ENCODE data around the gene CA10.

CA10 gene

GRCh38 chr17:52106638-52107261 is 51.8 kb downstream of the CA10 start:
- H3K4me3 ChIP-seq (ENCODE audit: low read depth, low read length), result no peak overlapping the region
- no peak overlapping the region for H3K27ac ChIP-seq
- TF ChIP-seq, protein P1, sequence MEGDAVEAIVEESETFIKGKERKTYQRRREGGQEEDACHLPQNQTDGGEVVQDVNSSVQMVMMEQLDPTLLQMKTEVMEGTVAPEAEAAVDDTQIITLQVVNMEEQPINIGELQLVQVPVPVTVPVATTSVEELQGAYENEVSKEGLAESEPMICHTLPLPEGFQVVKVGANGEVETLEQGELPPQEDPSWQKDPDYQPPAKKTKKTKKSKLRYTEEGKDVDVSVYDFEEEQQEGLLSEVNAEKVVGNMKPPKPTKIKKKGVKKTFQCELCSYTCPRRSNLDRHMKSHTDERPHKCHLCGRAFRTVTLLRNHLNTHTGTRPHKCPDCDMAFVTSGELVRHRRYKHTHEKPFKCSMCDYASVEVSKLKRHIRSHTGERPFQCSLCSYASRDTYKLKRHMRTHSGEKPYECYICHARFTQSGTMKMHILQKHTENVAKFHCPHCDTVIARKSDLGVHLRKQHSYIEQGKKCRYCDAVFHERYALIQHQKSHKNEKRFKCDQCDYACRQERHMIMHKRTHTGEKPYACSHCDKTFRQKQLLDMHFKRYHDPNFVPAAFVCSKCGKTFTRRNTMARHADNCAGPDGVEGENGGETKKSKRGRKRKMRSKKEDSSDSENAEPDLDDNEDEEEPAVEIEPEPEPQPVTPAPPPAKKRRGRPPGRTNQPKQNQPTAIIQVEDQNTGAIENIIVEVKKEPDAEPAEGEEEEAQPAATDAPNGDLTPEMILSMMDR (IDR thresholded peaks at IDR 0.05; ENCODE audit: low read depth, low read length), result peak; percentile 65
- no peaks in the 10 kb centered on the region for H3K9me3 ChIP-seq (ENCODE audit: severe bottlenecking)
- peak; percentile 61 for DNase-seq
- H3K27me3 ChIP-seq (ENCODE audit: insufficient read depth, low read depth, severe bottlenecking), result no peaks in the 10 kb centered on the region
- no peaks in the 10 kb centered on the region for H3K36me3 ChIP-seq

GRCh38 chr17:52106072-52106471 is 52.4 kb downstream of the CA10 start:
- TF ChIP-seq, protein P1 (IDR thresholded peaks at IDR 0.05; ENCODE audit: low read depth, low read length), result no peak
- no peaks in the 10 kb centered on the region for H3K36me3 ChIP-seq
- no peak overlapping the region for H3K27ac ChIP-seq
- DNase-seq, result no peak
- no peak overlapping the region for H3K4me3 ChIP-seq (ENCODE audit: low read depth, low read length)
- H3K9me3 ChIP-seq (ENCODE audit: severe bottlenecking), result no peaks in the 10 kb centered on the region
- no peaks in the 10 kb centered on the region for H3K27me3 ChIP-seq (ENCODE audit: insufficient read depth, low read depth, severe bottlenecking)

DNA sequence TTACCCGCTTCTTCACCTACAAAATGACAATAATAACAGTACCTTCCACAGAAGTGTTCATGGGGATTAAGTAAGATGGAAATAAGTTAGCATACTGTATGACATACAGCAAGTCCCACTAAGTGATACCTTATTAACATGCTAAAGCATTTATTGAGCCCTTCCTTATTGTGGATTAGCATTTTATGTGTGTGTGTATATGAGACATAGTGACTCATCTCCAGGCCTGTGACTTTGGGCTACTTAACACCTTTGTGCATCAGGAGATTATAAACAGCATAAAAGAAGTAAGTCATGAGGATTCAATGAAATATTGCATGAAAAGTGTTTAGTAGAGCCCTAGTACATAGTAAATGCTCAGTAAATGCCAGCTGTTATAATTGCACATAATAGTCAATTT is 52.9 kb downstream of the CA10 start:
- H3K4me3 ChIP-seq (ENCODE audit: low read depth, low read length), result no peak overlapping the region
- H3K27me3 ChIP-seq (ENCODE audit: insufficient read depth, low read depth, severe bottlenecking), result no peaks in the 10 kb centered on the region
- no peak overlapping the region for H3K27ac ChIP-seq
- H3K9me3 ChIP-seq (ENCODE audit: severe bottlenecking), result no peaks in the 10 kb centered on the region
- DNase-seq, result no peak
- H3K36me3 ChIP-seq, result no peaks in the 10 kb centered on the region
- TF ChIP-seq, protein P1 (IDR thresholded peaks at IDR 0.05; ENCODE audit: low read depth, low read length), result no peak

- Histone ChIP-seq H3K36me3 (no peaks in the 10 kb centered on the region), H3K4me3 (ENCODE audit: low read depth, low read length) (no peak overlapping the region), H3K27ac (no peak overlapping the region), H3K9me3 (ENCODE audit: severe bottlenecking) (no peaks in the 10 kb centered on the region), H3K27me3 (ENCODE audit: insufficient read depth, low read depth, severe bottlenecking) (no peaks in the 10 kb centered on the region)
- DNase-seq, result no peak
- TF ChIP-seq, protein P1 (IDR thresholded peaks at IDR 0.05; ENCODE audit: low read depth, low read length), result no peak
Observed at GRCh38 chr17:52096056-52096455, 62.5 kb downstream of the CA10 start.

- no peak for DNase-seq
- TF ChIP-seq, protein P1 (IDR thresholded peaks at IDR 0.05; ENCODE audit: low read depth, low read length), result no peak
- H3K9me3 ChIP-seq (ENCODE audit: severe bottlenecking), result no peaks in the 10 kb centered on the region
- H3K36me3 ChIP-seq, result no peaks in the 10 kb centered on the region
- no peak overlapping the region for H3K27ac ChIP-seq
- H3K4me3 ChIP-seq (ENCODE audit: low read depth, low read length), result no peak overlapping the region
- H3K27me3 ChIP-seq (ENCODE audit: insufficient read depth, low read depth, severe bottlenecking), result no peaks in the 10 kb centered on the region
Observed at GRCh38 chr17:52084176-52084575, 74.3 kb downstream of the CA10 start.

DNA sequence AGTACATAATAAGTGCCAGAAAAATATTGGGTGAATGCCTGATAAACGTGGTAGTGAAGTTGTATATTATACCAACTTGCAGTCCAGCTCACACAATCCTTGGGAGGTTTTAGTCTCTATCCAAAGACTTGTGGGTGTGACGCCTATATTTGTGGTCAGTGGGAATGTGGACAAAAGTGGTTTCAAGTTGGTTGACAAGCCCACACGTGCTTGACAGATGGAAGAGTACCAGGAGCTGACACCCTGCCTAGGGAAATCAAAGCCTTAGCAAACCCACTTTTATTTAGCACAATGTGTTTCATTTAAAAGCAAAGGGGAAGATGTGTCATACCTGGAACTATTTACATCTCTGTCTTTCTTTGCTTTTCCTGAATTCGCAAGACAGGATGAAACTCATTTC is 79.0 kb downstream of the CA10 start:
- no peak overlapping the region for H3K27ac ChIP-seq
- TF ChIP-seq, protein P1 (IDR thresholded peaks at IDR 0.05; ENCODE audit: low read depth, low read length), result no peak
- no peak for DNase-seq
- H3K4me3 ChIP-seq (ENCODE audit: low read depth, low read length), result no peak overlapping the region
- no peaks in the 10 kb centered on the region for H3K9me3 ChIP-seq (ENCODE audit: severe bottlenecking)
- H3K27me3 ChIP-seq (ENCODE audit: insufficient read depth, low read depth, severe bottlenecking), result no peaks in the 10 kb centered on the region
- H3K36me3 ChIP-seq, result no peaks in the 10 kb centered on the region

Measured in WERI-Rb-1 (cell line).